ENCODE measurements around the gene KSR2. TPM values are rescaled to one million over a fixed set of nuclear protein-coding genes. Genes with fewer than 3 reads are reported as not detected.

Gene KSR2
- total and polyA plus RNA-seq, 2 of the 4 experiments (the other 2 are of a cell fraction), result not detected

- POLR2A ChIA-PET (ENCODE audit: unreplicated experiment), result no interaction called here
- H3K79me1 ChIP-seq (ENCODE audit: low read depth in 1 of 2, low read length in 2 of 2), result no peaks in the 10 kb centered on the region
- WGBS, 2 experiments (ENCODE audit: extremely low coverage in 2 of 2, insufficient read length in 1 of 2), result 53% methylated on average over 9 of the region's 20 CpGs; no CpG with 5 or more reads in 1 of the 2 experiments
- no peak overlapping the region for H3K56ac ChIP-seq (ENCODE audit: extremely low read depth, insufficient read depth, low read length)
- no peaks in the 10 kb centered on the region for H3K27me3 ChIP-seq (ENCODE audit: control insufficient read depth, insufficient read depth, low read length)
- no peak overlapping the region for H3K4me3 ChIP-seq (ENCODE audit: insufficient read depth, low read depth, low read length)
- peaks cover 41% of the 10 kb centered on the region for H3K9me3 ChIP-seq (ENCODE audit: control insufficient read depth, insufficient read depth, low read length)
- no peaks in the 10 kb centered on the region for H3K36me3 ChIP-seq (ENCODE audit: control insufficient read depth, insufficient read depth, low read length)
- H2BK20ac ChIP-seq (ENCODE audit: low read depth, low read length), result no peak overlapping the region
- H2AFZ ChIP-seq (replicated peaks; ENCODE audit: low read length, poor library complexity), result no peak overlapping the region
- no peak overlapping the region for H4K8ac ChIP-seq (ENCODE audit: low read depth in 2 of 2, low read length in 2 of 2)
- H2AK9ac ChIP-seq (replicated peaks; ENCODE audit: low read depth, low read length, poor library complexity), result no peak overlapping the region
- H3K23ac ChIP-seq (ENCODE audit: low read depth, low read length), result no peak overlapping the region
- in situ Hi-C loops (cut with MboI; ENCODE audit: low sequenced_read_pairs) (no loop called here), dilution Hi-C loops (cut with HindIII; ENCODE audit: low sequenced_read_pairs, unreplicated experiment) (no loop called here), intact Hi-C loops (cut with micrococcal nuclease) (no loop called here)
- no TSS peak for BruUV-seq (replicated peaks)
- H2BK120ac ChIP-seq (ENCODE audit: low read depth, low read length), result no peak overlapping the region
- no peak for DNase-seq
- H4K5ac ChIP-seq (ENCODE audit: low read depth, low read length), result no peak overlapping the region
- ATAC-seq (ENCODE audit: low read depth), result no peak
- H3K4me1 ChIP-seq (ENCODE audit: control insufficient read depth, insufficient read depth, low read length), result no peaks in the 10 kb centered on the region
- H2AK5ac ChIP-seq (ENCODE audit: low read depth, low read length), result no peak overlapping the region
- H2BK5ac ChIP-seq (ENCODE audit: low read depth, low read length, poor library complexity, severe bottlenecking), result no peak overlapping the region
- no peak overlapping the region for H3K27ac ChIP-seq (ENCODE audit: insufficient read depth, low read length)
- no peaks in the 10 kb centered on the region for H4K20me1 ChIP-seq (ENCODE audit: insufficient read depth, low read length)
- H3K18ac ChIP-seq (ENCODE audit: low read depth, low read length), result no peak overlapping the region
- no peaks in the 10 kb centered on the region for H3K9me1 ChIP-seq (ENCODE audit: insufficient read depth, low read length)
- no peak for TF ChIP-seq RFX5 (IDR thresholded peaks at IDR 0.05; ENCODE audit: low read depth, low read length)
- H3K9ac ChIP-seq (ENCODE audit: low read depth, low read length), result no peak overlapping the region
- no peak overlapping the region for H3K14ac ChIP-seq (replicated peaks; ENCODE audit: low read depth, low read length)
- CTCF ChIA-PET, result no interaction called here
- no peak overlapping the region for H3K4me2 ChIP-seq (ENCODE audit: low read depth, low read length)
- H2BK15ac ChIP-seq (ENCODE audit: low read depth, low read length), result no peak overlapping the region
- no peak overlapping the region for H4K91ac ChIP-seq (ENCODE audit: insufficient read depth, low read depth, low read length)
- no peak overlapping the region for H3K4ac ChIP-seq (ENCODE audit: low read depth, low read length)
Measured at GRCh38 chr12:117466677-117467362, 502.0 kb downstream of the KSR2 start.

Data from IMR-90 (cell line).